Heart left ventricle (tissue), 13 donors: ENCODE data around the gene EDA.

Source experiments
- CTCF ChIP-seq, 12 donors: fragments of 200-600 bp; sonication (generic) in 4 of 12; IDR thresholded peaks; one replicate each; pipeline versions ENCODE4 v1.5.0 to v1.8.0; 2018 to 2022; ENCODE audit warnings: antibody characterized with exemption in 12 of 12, mild to moderate bottlenecking in 5 of 12
- POLR2A ChIP-seq, 2 donors: fragments of 450-650 bp; IDR thresholded peaks; one replicate each; pipeline ENCODE4 v1.6.1; 2017; ENCODE audit warnings: antibody characterized with exemption in 2 of 2, mild to moderate bottlenecking in 2 of 2, moderate library complexity in 2 of 2
- donor health status: ischemic (EF 13 %, LVEDD 7.1; RV severe dilation, severe dysfunction).
- donor health status: DM: no; HTN: yes; CAD: no.
- donor health status: DM: no; HTN: no; CAD: no.
- donor health status: ischemic (EF 25% LVEDD 6.9; RV normal size, moderate dysfunction).
- donor health status: ischemic (EF 25% LVEDD 5.7; RV mildly dilated, moderate dysfunction).
- donor health status: ischemic (EF 35%, LVEDD 5.7; RV mildly dilated, moderate dysfunction).
- donor health status: nonischemic (EF 11% LVEDD 7.7; RV severe dilation, severe dysfunction).
- donor health status: DM: yes; HTN: yes; CAD: no.
- donor health status: PGD.
- donor health status: ischemic (EF 29% LVEDD 5.4; RV normal size, mild dysfunction).
- donor health status: nonischemic (EF 23%, LVEDD 6.1; RV moderate dilation, normal function).

GRCh38 chrX:69664693-69665092 lies 48.8 kb downstream of the EDA start:
- no peak for TF ChIP-seq CTCF (IDR thresholded peaks at IDR 0.05)
- no peak for TF ChIP-seq POLR2A (IDR thresholded peaks at IDR 0.05)
